Limb (tissue), 2 donors: ENCODE results near the gene PATL1.
"Not testable (repeated sequence)": the region's sequence is repeated elsewhere in the genome, so short reads cannot be mapped to it uniquely, and the experiment has no call there.

ENCODE experiments used
- DNase-seq, 2 donors: peaks; one replicate each; pipeline ENCODE4 v3.0.0-alpha.2; 2016; ENCODE audit errors: extremely low spot score in 2 of 2

Gene PATL1

GRCh38 chr11:59676205-59676604, 7.4 kb upstream of the PATL1 start:
- no peak for DNase-seq

GRCh38 chr11:59674291-59674690, 5.5 kb upstream of the PATL1 start:
- DNase-seq = no peak

GRCh38 chr11:59673291-59673690, 4.5 kb upstream of the PATL1 start:
- DNase-seq = no peak

GRCh38 chr11:59671471-59671870, 2.6 kb upstream of the PATL1 start:
- no peak for DNase-seq

- peak in 1 of 2 donors; percentile 6 for DNase-seq
Observed at GRCh38 chr11:59669611-59670009, 773 bp upstream of the PATL1 start.

- peak in 1 of 2 donors; percentile 23 for DNase-seq
Observed at GRCh38 chr11:59668188-59668949, 468 bp downstream of the PATL1 start.

GRCh38 chr11:59667812-59668187, 1.0 kb downstream of the PATL1 start:
- no peak for DNase-seq

GRCh38 chr11:59666969-59667368, 1.9 kb downstream of the PATL1 start:
- no peak for DNase-seq

- DNase-seq = no peak
Observed at GRCh38 chr11:59660621-59661020, 8.2 kb downstream of the PATL1 start.

- DNase-seq = no peak
Observed at GRCh38 chr11:59659981-59660380, 8.9 kb downstream of the PATL1 start.

- no peak for DNase-seq
Observed at GRCh38 chr11:59658036-59658435, 10.8 kb downstream of the PATL1 start.

- no peak for DNase-seq
Observed at GRCh38 chr11:59654893-59655292, 13.9 kb downstream of the PATL1 start.

- DNase-seq = no peak
Observed at GRCh38 chr11:59647245-59647980, 21.4 kb downstream of the PATL1 start.

- no peak for DNase-seq
Observed at GRCh38 chr11:59644528-59644927, 24.3 kb downstream of the PATL1 start.

- DNase-seq = no peak
Observed at GRCh38 chr11:59643390-59643789, 25.4 kb downstream of the PATL1 start.

- no peak for DNase-seq
Observed at GRCh38 chr11:59641156-59641555, 27.7 kb downstream of the PATL1 start.

- DNase-seq = no peak
Observed at GRCh38 chr11:59630493-59630892, 38.3 kb downstream of the PATL1 start.

GRCh38 chr11:59629996-59630395, 38.8 kb downstream of the PATL1 start:
- no peak for DNase-seq

- not testable (repeated sequence) for DNase-seq
Observed at GRCh38 chr11:59626969-59627368, 41.9 kb downstream of the PATL1 start.

- DNase-seq = no peak
Observed at GRCh38 chr11:59625703-59626102, 43.1 kb downstream of the PATL1 start.

- DNase-seq = no peak
Observed at GRCh38 chr11:59617876-59618275, 51.0 kb downstream of the PATL1 start.

- no peak for DNase-seq
Observed at GRCh38 chr11:59616396-59616982, 52.3 kb downstream of the PATL1 start.
